Natural killer cell (primary cell): ENCODE measurements around the gene OR7D2. TPM values are rescaled to one million over a fixed set of nuclear protein-coding genes. Genes with fewer than 3 reads are reported as not detected.

ENCODE experiments used
- ATAC-seq, 3 donors: fragments of 150-1000 bp in 2 of 3; fragments of 200-7000 bp in 1 of 3; cut with Tn5 transposase; 1 replicate in 1 of 3; 2 replicates in 2 of 3; pipeline ENCODE4 v1.10.0; 2021; ENCODE audit warnings: mild to moderate bottlenecking in 2 of 3, moderate library complexity in 2 of 3
- DNase-seq, 2 donors: peaks; one replicate each; pipeline versions ENCODE4 v3.0.0 to v3.0.0-alpha.2; 2013 to 2021; ENCODE audit warnings: mixed read lengths in 1 of 2
- H3K27ac ChIP-seq: one replicate; pipeline ENCODE4 v1.5.1; 2013; ENCODE audit warnings: mild to moderate bottlenecking, low read length
- H3K27me3 ChIP-seq: one replicate; pipeline ENCODE4 v1.6.1; 2013; ENCODE audit warnings: low read length; ENCODE audit not compliant: control insufficient read depth, insufficient read depth
- H3K36me3 ChIP-seq: one replicate; pipeline ENCODE4 v1.6.1; 2013; ENCODE audit warnings: low read length; ENCODE audit not compliant: control insufficient read depth, insufficient read depth
- H3K4me1 ChIP-seq: one replicate; pipeline ENCODE4 v1.6.1; 2013; ENCODE audit warnings: low read length; ENCODE audit not compliant: control insufficient read depth, insufficient read depth
- H3K4me3 ChIP-seq: one replicate; pipeline ENCODE4 v1.5.1; 2013; ENCODE audit warnings: low read length
- H3K9me3 ChIP-seq: one replicate; pipeline ENCODE4 v1.6.1; 2013; ENCODE audit warnings: low read length; ENCODE audit not compliant: control insufficient read depth, insufficient read depth
- H3K27ac Mint-ChIP-seq, 2 donors: one replicate each; pipeline ENCODE4 v1.8.0; 2022; ENCODE audit warnings: mild to moderate bottlenecking in 2 of 2, mixed read lengths in 2 of 2, moderate library complexity in 1 of 2
- H3K27me3 Mint-ChIP-seq, 2 donors: one replicate each; pipeline ENCODE4 v1.8.0; 2022; ENCODE audit warnings: low read depth in 2 of 2, mixed read lengths in 2 of 2
- H3K36me3 Mint-ChIP-seq: one replicate; pipeline ENCODE4 v1.8.0; 2022; ENCODE audit warnings: mixed read lengths
- H3K4me1 Mint-ChIP-seq, 2 donors: one replicate each; pipeline ENCODE4 v1.8.0; 2022; ENCODE audit warnings: mixed read lengths in 2 of 2
- H3K4me3 Mint-ChIP-seq: one replicate; pipeline ENCODE4 v1.8.0; 2022; ENCODE audit warnings: mild to moderate bottlenecking, moderate library complexity, mixed read lengths
- H3K9me3 Mint-ChIP-seq, 2 donors: one replicate each; pipeline ENCODE4 v1.8.0; 2022; ENCODE audit warnings: mixed read lengths in 2 of 2
- CTCF ChIP-seq: fragments of 200-600 bp; IDR thresholded peaks from one replicate; pipeline ENCODE4 v1.8.0; 2022; ENCODE audit warnings: antibody characterized with exemption
- WGBS: methylation state at CpG from one replicate; pipeline ENCODE4 v1.1.7; 2013; ENCODE audit warnings: missing lambda C conversion rate; ENCODE audit not compliant: insufficient coverage; 5-methylcytosine and 5-hydroxymethylcytosine counted together
- intact Hi-C: fragments of 100-400 bp; cut with micrococcal nuclease; formaldehyde crosslinking; loops from one replicate; pipeline ENCODE4 v1.14.2; 2022
- total RNA-seq, 4 donors: library from RNA; stranded (reverse); fragments of 120-200 nt in 1 of 4; gene quantifications; one replicate each; pipeline versions ENCODE4 v1.2.3 to v1.2.4, GENCODE V29; 2013 to 2022

The OR7D2 gene
- total RNA-seq, 3 donors from 2014 or later (not counting 1 experiment from before 2014, with no cell fraction given) = not detected

- intact Hi-C loops = loop anchor here (10.0 kb wide), 2 partner anchors 286 to 476 kb away; partner anchors contain the start of genes ZNF266 and ZNF561
- DNase-seq = no peak
- ATAC-seq = no peak
- Mint-ChIP-seq H3K9me3 (peaks cover 3 to 7% of the 10 kb centered on the region in 2 donors), H3K27me3 (no peaks in the 10 kb centered on the region), H3K4me3 (peak overlapping the region; percentile 25), H3K27ac (peak overlapping the region; percentile 32 to 83), H3K4me1 (peaks cover 72 to 76% of the 10 kb centered on the region in 2 donors), H3K36me3 (peaks cover 17% of the 10 kb centered on the region)
- no peak overlapping the region for H3K27ac ChIP-seq
- 90% methylated on average over 3 of the region's 3 CpGs for WGBS
- peaks cover 5% of the 10 kb centered on the region for H3K36me3 ChIP-seq
- H3K4me3 ChIP-seq = no peak overlapping the region
- TF ChIP-seq CTCF = no peak
- peaks cover 22% of the 10 kb centered on the region for H3K4me1 ChIP-seq
- H3K9me3 ChIP-seq = peaks cover 7% of the 10 kb centered on the region
- H3K27me3 ChIP-seq = no peaks in the 10 kb centered on the region
These were observed 30.1 kb upstream of the OR7D2 start for GRCh38 chr19:9148697-9149096.

GRCh38 chr19:9149997-9150396 is 28.8 kb upstream of the OR7D2 start:
- peaks cover 3 to 5% of the 10 kb centered on the region in 2 donors for H3K9me3 Mint-ChIP-seq
- intact Hi-C loops = loop anchor here (10.0 kb wide), 2 partner anchors 285 to 475 kb away; partner anchors contain the start of genes ZNF266 and ZNF561

GRCh38 chr19:9150650-9151049 is 28.1 kb upstream of the OR7D2 start:
- intact Hi-C loops = no loop called here
- Mint-ChIP-seq H3K27ac (peak overlapping the region; percentile 74 to 83), H3K9me3 (peaks cover under 1% of the 10 kb centered on the region in 2 donors), H3K27me3 (no peaks in the 10 kb centered on the region), H3K4me1 (peaks cover 83 to 87% of the 10 kb centered on the region in 2 donors), H3K4me3 (peak overlapping the region; percentile 43), H3K36me3 (peaks cover 3% of the 10 kb centered on the region)
- peaks cover 5% of the 10 kb centered on the region for H3K36me3 ChIP-seq
- DNase-seq = no peak
- peak in 1 of 3 donors; percentile 30 for ATAC-seq
- no peak for TF ChIP-seq CTCF
- H3K4me3 ChIP-seq = no peak overlapping the region
- no peaks in the 10 kb centered on the region for H3K27me3 ChIP-seq
- no peaks in the 10 kb centered on the region for H3K9me3 ChIP-seq
- H3K4me1 ChIP-seq = peaks cover 22% of the 10 kb centered on the region
- peak overlapping the region; percentile 6 for H3K27ac ChIP-seq
- 100% methylated on average over 4 of the region's 5 CpGs for WGBS

More at GRCh38 chr19:9149997-9150396, 28.8 kb upstream of the OR7D2 start:
- no peak for TF ChIP-seq CTCF
- H3K27me3 ChIP-seq = no peaks in the 10 kb centered on the region
- H3K36me3 ChIP-seq = peaks cover 5% of the 10 kb centered on the region
- peaks cover 3% of the 10 kb centered on the region for H3K9me3 ChIP-seq
- no peak overlapping the region for H3K4me3 ChIP-seq
- DNase-seq = no peak
- no peak for ATAC-seq
- H3K27ac ChIP-seq = no peak overlapping the region
- 70% methylated on average over 4 of the region's 4 CpGs for WGBS
- H3K27ac Mint-ChIP-seq = peak overlapping the region; percentile 22 to 83
- H3K36me3 Mint-ChIP-seq = peaks cover 9% of the 10 kb centered on the region
- peaks cover 22% of the 10 kb centered on the region for H3K4me1 ChIP-seq
- H3K4me1 Mint-ChIP-seq = peaks cover 77 to 85% of the 10 kb centered on the region in 2 donors
- H3K27me3 Mint-ChIP-seq = no peaks in the 10 kb centered on the region
- H3K4me3 Mint-ChIP-seq = peak overlapping the region; percentile 29

- 56% methylated on average over 5 of the region's 5 CpGs for WGBS
These were observed 27.4 kb upstream of the OR7D2 start for GRCh38 chr19:9151367-9151766.

More at GRCh38 chr19:9151367-9151766, 27.4 kb upstream of the OR7D2 start:
- TF ChIP-seq CTCF = no peak
- H3K27ac Mint-ChIP-seq = peak overlapping the region; percentile 74 to 83
- peaks cover 86 to 89% of the 10 kb centered on the region in 2 donors for H3K4me1 Mint-ChIP-seq
- no peaks in the 10 kb centered on the region for H3K27me3 Mint-ChIP-seq
- peak; percentile 79 to 92 (median 88) for ATAC-seq
- H3K4me3 Mint-ChIP-seq = peak overlapping the region; percentile 43
- H3K36me3 Mint-ChIP-seq = no peaks in the 10 kb centered on the region
- Histone ChIP-seq H3K9me3 (no peaks in the 10 kb centered on the region), H3K4me1 (peaks cover 22% of the 10 kb centered on the region), H3K4me3 (no peak overlapping the region), H3K27ac (no peak overlapping the region), H3K27me3 (no peaks in the 10 kb centered on the region), H3K36me3 (peaks cover 10% of the 10 kb centered on the region)
- intact Hi-C loops = no loop called here
- H3K9me3 Mint-ChIP-seq = no peaks in the 10 kb centered on the region
- DNase-seq = peak; percentile 12 to 24
